GM19193 (cell line): ENCODE data around the gene CDHR5.

Experiments used
- POLR2A ChIP-seq: IDR thresholded peaks from 4 replicates; pipeline ENCODE4 v1.6.1; 2011; ENCODE audit not compliant: insufficient read depth, insufficient read length; ENCODE audit errors: extremely low read depth

The CDHR5 gene

DNA sequence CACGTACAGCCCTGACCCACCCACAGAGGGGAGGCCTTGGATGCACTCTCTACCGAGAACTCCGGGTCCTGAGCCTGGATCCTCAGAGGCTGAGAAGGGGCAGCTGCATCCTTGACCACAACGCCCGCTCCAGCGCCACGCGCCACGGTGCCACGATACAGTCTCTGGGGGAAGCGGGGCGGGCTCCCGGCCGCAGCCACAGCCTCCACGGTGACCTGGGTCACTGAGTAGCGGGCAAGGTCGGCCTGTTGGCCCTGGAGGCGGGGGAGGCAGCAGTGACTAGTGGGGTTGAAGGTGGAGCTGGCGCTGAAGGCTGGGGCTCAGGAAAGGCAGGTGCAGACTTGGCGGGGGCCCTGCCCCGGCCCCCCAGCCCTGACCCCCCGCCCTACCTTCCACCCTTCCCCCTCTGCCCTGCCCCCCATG, 5.1 kb downstream of the CDHR5 start:
- TF ChIP-seq POLR2A = no peak

DNA sequence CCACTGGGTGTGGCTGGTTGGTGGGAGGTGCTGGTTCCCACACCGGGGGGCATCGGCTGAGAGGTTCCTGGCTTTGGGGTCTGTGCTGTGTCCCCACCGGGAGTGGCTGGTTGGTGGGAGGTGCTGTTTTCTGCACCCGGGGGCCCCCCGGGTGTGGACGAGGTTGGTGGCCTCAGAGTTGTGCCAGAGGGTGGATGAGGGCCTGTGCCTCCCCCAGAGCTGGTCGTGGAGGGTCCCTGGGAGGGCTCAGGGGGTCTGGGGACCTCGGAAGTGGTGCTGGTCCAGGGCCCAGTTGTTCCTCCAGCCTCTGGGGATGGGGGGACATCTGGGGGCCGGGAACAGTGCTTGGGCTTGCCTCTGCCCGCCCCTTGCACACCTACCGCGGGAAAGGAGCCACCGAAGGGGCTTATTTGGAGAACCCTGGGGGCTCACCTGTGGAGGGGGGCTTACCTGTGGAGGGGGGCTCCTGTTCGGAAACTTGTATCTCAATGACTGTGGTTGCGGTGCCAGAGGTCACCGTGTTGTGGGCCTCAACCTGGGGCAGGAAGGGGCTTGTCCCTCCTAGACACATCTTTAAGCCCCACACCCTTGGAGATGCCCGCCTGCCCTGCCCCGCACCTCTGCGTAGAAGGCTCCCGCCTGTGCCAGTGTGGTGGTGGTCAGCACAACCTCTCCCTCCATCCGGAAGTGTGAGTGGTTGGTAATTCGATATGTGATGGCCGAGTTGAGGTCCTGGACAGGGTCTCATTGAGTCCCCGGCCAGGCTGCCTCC, 5.7 kb downstream of the CDHR5 start:
- TF ChIP-seq POLR2A = no peak

GRCh38 chr11:617912-618682, 6.7 kb downstream of the CDHR5 start:
- no peak for TF ChIP-seq POLR2A

GRCh38 chr11:617199-617911, 7.4 kb downstream of the CDHR5 start:
- no peak for TF ChIP-seq POLR2A

DNA sequence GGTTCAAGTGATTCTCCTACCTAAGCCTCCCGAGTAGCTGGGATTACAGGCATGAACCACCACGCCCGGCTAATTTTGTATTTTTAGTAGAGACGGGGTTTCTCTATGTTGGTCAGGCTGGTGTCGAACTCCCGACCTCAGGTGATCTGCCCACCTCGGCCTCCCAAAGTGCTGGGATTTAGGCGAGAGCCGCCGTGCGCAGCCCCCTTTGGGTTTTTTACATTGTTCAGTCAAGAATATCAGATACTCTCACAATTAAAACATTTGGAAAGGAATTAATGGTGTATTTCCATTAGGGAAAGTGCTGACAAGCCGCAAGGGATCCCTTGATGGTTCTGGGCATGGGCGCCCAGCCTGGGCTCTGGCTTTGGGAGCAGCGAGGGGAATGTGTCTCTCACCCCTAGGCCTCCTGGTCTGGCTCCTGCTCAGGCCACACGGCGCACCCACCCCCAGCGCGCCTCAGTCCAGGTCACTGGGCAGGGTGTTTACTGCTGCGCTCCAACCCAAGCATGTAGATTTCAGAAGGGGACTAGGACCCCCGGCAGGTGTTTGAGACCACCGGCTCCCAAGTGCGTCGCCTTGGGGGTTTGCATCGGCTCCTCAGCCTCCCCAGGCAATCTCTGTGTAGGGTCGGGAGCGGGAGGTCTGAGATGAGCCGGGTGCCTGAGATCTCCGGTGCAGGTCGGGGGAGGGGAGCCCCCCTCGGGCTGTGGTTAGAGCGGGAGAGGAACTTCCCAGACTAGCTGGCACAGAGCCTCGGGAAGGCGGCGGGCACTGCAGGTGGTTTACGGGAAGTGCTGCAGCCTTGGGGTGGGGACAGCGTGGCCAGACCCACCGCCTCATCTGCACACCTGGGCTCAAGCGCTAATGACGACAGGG, 8.2 kb downstream of the CDHR5 start:
- no peak for TF ChIP-seq POLR2A

GRCh38 chr11:615504-616319, 9.0 kb downstream of the CDHR5 start, which contains the start of gene IRF7:
Gene IRF7, minus strand, starts transcription at chr11:615950. Its CDS starts 586 bp downstream, at chr11:615364.
- peak; percentile 99 for TF ChIP-seq POLR2A

DNA sequence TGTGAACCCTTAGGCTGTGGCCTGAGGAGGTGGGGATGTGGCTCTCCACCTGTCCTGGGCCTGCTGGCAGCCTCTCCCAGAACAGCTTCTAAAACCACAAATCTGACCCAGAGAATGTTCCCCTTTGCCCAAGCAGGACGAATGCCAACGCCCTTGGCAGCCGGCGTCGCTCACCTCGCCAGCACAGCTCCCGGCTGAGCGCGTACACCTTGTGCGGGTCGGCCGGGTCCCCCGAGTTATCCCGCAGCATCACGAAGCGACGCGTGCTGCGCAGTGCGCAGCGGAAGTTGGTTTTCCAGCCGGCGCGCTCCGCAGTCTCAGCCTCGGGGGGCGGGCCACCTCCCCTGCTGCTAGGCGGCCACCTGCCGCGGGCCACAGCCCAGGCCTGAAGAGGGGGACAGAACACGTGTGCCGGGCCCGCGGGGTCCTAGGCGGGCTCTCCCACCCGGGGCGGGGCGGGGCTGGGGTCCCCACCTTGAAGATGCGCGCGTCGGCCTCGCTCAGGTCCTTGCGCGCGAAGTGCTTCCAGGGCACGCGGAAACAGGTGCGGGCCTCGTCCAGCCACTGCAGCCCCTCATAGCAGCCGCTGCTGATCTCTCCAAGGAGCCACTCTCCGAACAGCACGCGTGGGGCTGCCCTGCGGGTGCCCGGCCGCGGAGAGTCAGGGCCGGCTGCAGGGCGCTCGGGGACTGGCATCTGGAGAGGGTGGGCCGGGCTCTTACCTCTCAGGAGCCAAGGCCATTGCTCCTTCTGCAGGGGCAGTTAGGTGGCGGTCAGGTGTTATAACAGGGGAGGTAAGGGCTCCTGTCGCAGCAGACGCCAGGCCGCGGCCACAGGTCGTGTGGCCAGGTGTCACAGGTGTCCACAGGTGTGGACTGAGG, 9.9 kb downstream of the CDHR5 start:
- TF ChIP-seq POLR2A = no peak

- TF ChIP-seq POLR2A = no peak
These were observed 10.6 kb downstream of the CDHR5 start for GRCh38 chr11:614021-614622.

DNA sequence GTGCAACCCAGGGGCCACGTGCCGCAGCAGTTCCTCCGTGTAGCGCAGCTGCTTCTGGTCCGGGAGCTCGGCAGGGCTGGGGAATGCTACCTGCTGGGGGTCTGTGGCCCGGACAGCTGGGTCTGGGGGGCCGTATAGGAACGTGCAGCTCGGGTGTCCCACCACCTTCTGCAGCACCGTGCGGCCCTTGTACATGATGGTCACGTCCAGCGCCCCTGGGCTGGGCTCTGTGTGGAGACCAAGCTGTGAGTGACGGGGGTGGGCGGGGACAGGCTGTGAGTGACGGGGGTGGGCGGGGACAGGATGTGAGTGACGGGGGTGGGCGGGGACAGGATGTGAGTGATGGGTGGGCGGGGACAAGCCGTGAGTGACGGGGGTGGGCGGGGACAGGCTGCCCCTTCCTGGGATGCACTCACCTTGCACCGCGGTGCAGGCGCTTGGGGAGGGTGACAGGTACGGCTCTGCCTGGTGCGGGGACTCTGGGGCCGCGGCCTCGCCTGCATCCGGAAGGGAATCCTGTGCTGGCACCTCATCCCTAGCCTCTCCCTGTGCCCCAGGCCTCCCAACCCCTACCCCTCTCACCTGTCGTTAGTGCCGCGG, 11.3 kb downstream of the CDHR5 start:
- TF ChIP-seq POLR2A = peak; percentile 53

GRCh38 chr11:612961-613300, 11.8 kb downstream of the CDHR5 start:
- no peak for TF ChIP-seq POLR2A

GRCh38 chr11:612201-612960, 12.4 kb downstream of the CDHR5 start:
- no peak for TF ChIP-seq POLR2A
